Lower leg skin (tissue), 4 donors: ENCODE results near the gene PUS10. TPM values are rescaled to one million over a fixed set of nuclear protein-coding genes. Genes with fewer than 3 reads are reported as not detected.
"Not testable (repeated sequence)": the region's sequence is repeated elsewhere in the genome, so short reads cannot be mapped to it uniquely, and the experiment has no call there.

Experiments
- DNase-seq, 2 donors: peaks; one replicate each; pipeline ENCODE4 v3.0.0-alpha.2; 2019; ENCODE audit warnings: low spot score in 2 of 2
- H3K4me3 ChIP-seq: fragments of 200-600 bp; sonication (generic); 2 replicates; pipeline ENCODE4 v1.5.1; 2017; ENCODE audit warnings: mild to moderate bottlenecking, low read depth; ENCODE audit not compliant: poor library complexity, severe bottlenecking
- POLR2A ChIP-seq, 2 donors: fragments of 450-650 bp; IDR thresholded peaks; one replicate each; pipeline ENCODE4 v1.6.1; 2016 to 2017; ENCODE audit warnings: antibody characterized with exemption in 2 of 2, mild to moderate bottlenecking in 1 of 2, moderate library complexity in 1 of 2
- WGBS, 2 donors: methylation state at CpG; one replicate each; pipeline ENCODE4 v1.1.5; 2018; 5-methylcytosine and 5-hydroxymethylcytosine counted together
- intact Hi-C: fragments of 100-400 bp; cut with DNase I; formaldehyde crosslinking; loops from one replicate; pipeline ENCODE4 v1.15.0; 2023; ENCODE audit warnings: low total_unique reads
- total RNA-seq, 4 donors: library from RNA; depleted of rRNA; stranded (reverse); fragments of >200 nt; gene quantifications; one replicate each; pipeline ENCODE4 v1.1.0, GENCODE V29; 2016
- TF ChIP-seq, protein P1 (sequence below), 3 donors: fragments of 450-650 bp; IDR thresholded peaks; one replicate each; pipeline ENCODE4 v1.5.1; 2016; ENCODE audit warnings: antibody characterized with exemption in 3 of 3, mild to moderate bottlenecking in 3 of 3, moderate library complexity in 2 of 3

The PUS10 gene
- total RNA-seq, 4 donors from 2014 or later = 3.6 to 10.2 (median 6.0) TPM

DNA sequence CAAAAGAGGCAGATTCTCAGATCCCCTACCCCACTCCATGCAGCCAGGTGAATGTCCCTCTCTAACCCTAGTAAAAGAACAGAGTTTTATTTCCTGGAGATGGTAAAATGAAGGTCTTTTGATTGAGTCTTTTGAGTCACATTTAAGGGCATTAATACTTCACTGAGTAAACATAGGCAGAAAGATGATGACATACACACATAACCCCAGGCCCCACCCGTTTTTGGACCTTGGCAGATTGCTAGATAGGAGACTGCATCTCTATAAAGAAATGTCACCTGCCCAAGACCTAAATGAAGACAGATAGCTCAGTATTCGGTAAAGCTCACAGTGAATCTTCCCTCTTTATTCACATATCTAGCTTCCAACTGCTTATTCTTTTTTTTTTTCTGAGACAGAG lies 28.8 kb downstream of the PUS10 start:
- TF ChIP-seq, protein P1, sequence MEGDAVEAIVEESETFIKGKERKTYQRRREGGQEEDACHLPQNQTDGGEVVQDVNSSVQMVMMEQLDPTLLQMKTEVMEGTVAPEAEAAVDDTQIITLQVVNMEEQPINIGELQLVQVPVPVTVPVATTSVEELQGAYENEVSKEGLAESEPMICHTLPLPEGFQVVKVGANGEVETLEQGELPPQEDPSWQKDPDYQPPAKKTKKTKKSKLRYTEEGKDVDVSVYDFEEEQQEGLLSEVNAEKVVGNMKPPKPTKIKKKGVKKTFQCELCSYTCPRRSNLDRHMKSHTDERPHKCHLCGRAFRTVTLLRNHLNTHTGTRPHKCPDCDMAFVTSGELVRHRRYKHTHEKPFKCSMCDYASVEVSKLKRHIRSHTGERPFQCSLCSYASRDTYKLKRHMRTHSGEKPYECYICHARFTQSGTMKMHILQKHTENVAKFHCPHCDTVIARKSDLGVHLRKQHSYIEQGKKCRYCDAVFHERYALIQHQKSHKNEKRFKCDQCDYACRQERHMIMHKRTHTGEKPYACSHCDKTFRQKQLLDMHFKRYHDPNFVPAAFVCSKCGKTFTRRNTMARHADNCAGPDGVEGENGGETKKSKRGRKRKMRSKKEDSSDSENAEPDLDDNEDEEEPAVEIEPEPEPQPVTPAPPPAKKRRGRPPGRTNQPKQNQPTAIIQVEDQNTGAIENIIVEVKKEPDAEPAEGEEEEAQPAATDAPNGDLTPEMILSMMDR (IDR thresholded peaks at IDR 0.05) = no peak
- no peak for TF ChIP-seq POLR2A (IDR thresholded peaks at IDR 0.05)
- WGBS, 2 donors = 60 to 65% methylated on average over 2 of the region's 2 CpGs
- intact Hi-C loops = no loop called here
- H3K4me3 ChIP-seq = no peak overlapping the region
- no peak for DNase-seq

DNA sequence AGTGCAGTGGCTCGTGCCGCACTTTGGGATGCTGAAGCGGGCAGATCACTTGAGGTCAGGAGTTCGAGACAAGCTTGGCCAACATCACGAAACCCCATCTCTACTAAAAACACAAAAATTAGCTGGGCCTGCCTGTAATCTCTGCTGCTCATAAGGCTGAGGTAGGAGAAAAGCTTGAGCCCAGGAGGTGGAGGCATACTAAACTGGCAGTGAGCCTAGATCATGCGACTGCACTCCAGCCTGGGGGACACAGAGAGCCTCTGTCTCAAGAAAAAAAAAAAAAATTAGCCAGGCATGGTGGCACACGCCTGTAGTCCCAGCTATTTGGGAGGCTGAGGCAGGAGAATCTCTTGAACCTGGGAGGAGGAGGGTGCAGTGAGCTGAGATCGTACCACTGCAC lies 30.4 kb downstream of the PUS10 start:
- intact Hi-C loops, H3K4me3 ChIP-seq, DNase-seq: not testable (repeated sequence)
- WGBS, 2 donors = 88 to 92% methylated on average over 8 of the region's 8 CpGs

DNA sequence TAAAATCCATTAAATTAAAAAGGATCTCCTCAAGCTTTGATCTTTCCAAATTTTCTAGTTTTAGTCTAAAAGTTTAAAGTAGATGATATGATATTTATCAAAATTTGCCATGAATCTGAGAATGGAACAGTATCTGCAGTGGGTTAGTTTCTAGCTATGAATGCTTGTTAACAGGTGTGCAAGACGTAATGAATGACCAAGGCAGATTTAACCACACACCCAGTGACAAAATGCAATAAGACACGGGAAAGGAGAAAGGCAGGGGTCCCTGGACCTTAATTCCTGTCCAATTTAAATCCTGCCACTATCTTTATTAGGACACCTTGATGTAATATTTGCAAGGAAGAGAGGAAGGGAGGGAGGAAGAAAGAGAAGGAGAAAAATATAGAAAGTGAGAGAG lies 31.0 kb downstream of the PUS10 start:
- intact Hi-C loops = no loop called here

GRCh38 chr2:60984720-60985119 lies 33.3 kb downstream of the PUS10 start:
- no peak for DNase-seq
- intact Hi-C loops = no loop called here
- TF ChIP-seq POLR2A (IDR thresholded peaks at IDR 0.05) = no peak
- TF ChIP-seq, protein P1 (IDR thresholded peaks at IDR 0.05) = no peak
- H3K4me3 ChIP-seq = no peak overlapping the region
- WGBS, 2 donors = 80 to 89% methylated on average over 1 of the region's 1 CpG

More for the DNA sequence above, 31.0 kb downstream of the PUS10 start:
- no peak for DNase-seq
- 82% methylated on average over 2 of the region's 2 CpGs for WGBS, 2 donors
- no peak for TF ChIP-seq POLR2A (IDR thresholded peaks at IDR 0.05)
- TF ChIP-seq, protein P1 (IDR thresholded peaks at IDR 0.05) = no peak
- no peak overlapping the region for H3K4me3 ChIP-seq

GRCh38 chr2:60982066-60982465 lies 36.0 kb downstream of the PUS10 start:
- intact Hi-C loops, H3K4me3 ChIP-seq, DNase-seq: not testable (repeated sequence)
- WGBS, 2 donors = 96 to 100% methylated on average over 3 of the region's 3 CpGs

DNA sequence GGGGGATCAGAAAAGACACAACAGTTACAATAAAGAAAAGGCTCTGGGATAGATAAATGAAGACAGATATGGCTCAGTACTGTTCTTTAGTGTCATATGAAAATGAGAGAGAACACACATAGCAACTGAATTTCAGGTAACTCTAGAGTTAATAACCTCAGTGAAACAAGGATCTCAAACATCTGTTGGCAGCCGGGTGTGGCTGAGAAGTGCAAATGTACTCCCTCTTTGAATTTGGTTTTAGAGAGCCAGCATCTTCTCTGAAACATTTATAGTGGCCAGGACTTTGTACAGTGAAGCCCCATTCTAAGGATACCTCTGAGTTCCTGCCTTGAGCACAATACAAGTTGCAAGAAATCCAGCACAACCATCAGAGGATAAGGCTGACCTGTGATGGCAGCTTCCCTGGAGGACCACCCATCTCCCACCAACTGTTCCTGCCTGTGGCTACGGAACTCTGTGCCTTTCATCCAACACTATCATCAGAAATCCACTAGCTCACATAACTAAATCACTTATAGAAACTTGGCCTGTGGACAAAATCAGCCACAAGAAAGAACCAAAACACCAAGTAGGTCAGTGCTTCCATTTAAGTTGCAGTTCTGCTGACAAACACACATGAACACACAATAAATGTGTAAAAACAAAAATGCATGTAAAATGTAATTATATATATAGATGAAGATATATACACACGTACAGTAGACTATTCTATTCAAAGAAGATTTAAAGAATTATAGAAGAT lies 37.8 kb downstream of the PUS10 start:
- 69 to 78% methylated on average over 3 of the region's 3 CpGs for WGBS, 2 donors
- intact Hi-C loops = no loop called here

More for the DNA sequence above, 37.8 kb downstream of the PUS10 start:
- no peak overlapping the region for H3K4me3 ChIP-seq
- TF ChIP-seq, protein P1 (IDR thresholded peaks at IDR 0.05) = no peak
- TF ChIP-seq POLR2A (IDR thresholded peaks at IDR 0.05) = no peak
- DNase-seq = no peak
